Daoy (cell line): ENCODE results near the gene BLOC1S3. TPM values are rescaled to one million over a fixed set of nuclear protein-coding genes. Genes with fewer than 3 reads are reported as not detected.

Experiments used
- DNase-seq: peaks from one replicate; pipeline ENCODE4 v3.0.0-alpha.2; 2015; ENCODE audit warnings: low read depth
- total RNA-seq: library from RNA; depleted of rRNA; stranded (reverse); fragments of >200 nt; shearing (Covaris generic); gene quantifications from 2 replicates; pipeline ENCODE4 v1.2.3, GENCODE V29; 2014

BLOC1S3 gene
- total RNA-seq, 1 experiment from 2014 or later = 3.9 TPM

GRCh38 chr19:45146251-45146650 lies 32.3 kb upstream of the BLOC1S3 start:
- DNase-seq = no peak

- DNase-seq = no peak
Measured at GRCh38 chr19:45146741-45147205, 31.8 kb upstream of the BLOC1S3 start.

- DNase-seq = no peak
Measured at GRCh38 chr19:45147835-45148676, 30.5 kb upstream of the BLOC1S3 start.

- no peak for DNase-seq
Measured at GRCh38 chr19:45149129-45149528, 29.5 kb upstream of the BLOC1S3 start.

- DNase-seq = no peak
Measured at GRCh38 chr19:45150180-45150579, 28.4 kb upstream of the BLOC1S3 start.

- DNase-seq = no peak
Measured at GRCh38 chr19:45150751-45151281, 27.8 kb upstream of the BLOC1S3 start.

GRCh38 chr19:45151320-45151719 lies 27.3 kb upstream of the BLOC1S3 start:
- no peak for DNase-seq

GRCh38 chr19:45151821-45152503 lies 26.6 kb upstream of the BLOC1S3 start:
- DNase-seq = no peak

- DNase-seq = peak; percentile 72
Measured at GRCh38 chr19:45152504-45153338, 25.9 kb upstream of the BLOC1S3 start.

- peak; percentile 64 for DNase-seq
Measured at GRCh38 chr19:45153339-45154063, 25.1 kb upstream of the BLOC1S3 start.

GRCh38 chr19:45154064-45154827 lies 24.3 kb upstream of the BLOC1S3 start:
- DNase-seq = peak; percentile 96

- DNase-seq = no peak
Measured at GRCh38 chr19:45156011-45156630, 22.5 kb upstream of the BLOC1S3 start.

GRCh38 chr19:45156751-45157150 lies 21.8 kb upstream of the BLOC1S3 start:
- no peak for DNase-seq

GRCh38 chr19:45158503-45159209 lies 19.9 kb upstream of the BLOC1S3 start:
- no peak for DNase-seq

- no peak for DNase-seq
Measured at GRCh38 chr19:45159210-45159970, 19.2 kb upstream of the BLOC1S3 start.

GRCh38 chr19:45159971-45160324 lies 18.6 kb upstream of the BLOC1S3 start:
- no peak for DNase-seq

- no peak for DNase-seq
Measured at GRCh38 chr19:45160870-45161737, 17.5 kb upstream of the BLOC1S3 start, which contains the start of gene NKPD1. NKPD1 (minus strand) TSS chr19:45160982; CDS start chr19:45160150, 832 bp downstream.
